HG03103 (cell line): Measurements from ENCODE around the gene GBF1.

Experiments used
- ATAC-seq: cut with Tn5 transposase; IDR thresholded peaks from one replicate; pipeline ENCODE4 v1.9.1; 2021; ENCODE audit warnings: low read depth; ENCODE audit not compliant: unreplicated experiment

Gene GBF1

GRCh38 chr10:102416695-102417094, 171.4 kb downstream of the GBF1 start:
- no peak for ATAC-seq

- no peak for ATAC-seq
These were observed 173.4 kb downstream of the GBF1 start, which contains the start of gene PSD for GRCh38 chr10:102418622-102419268. Gene PSD, minus strand, starts transcription at chr10:102418785. Its CDS starts 1,747 bp downstream, at chr10:102417038.

- ATAC-seq: no peak
These were observed 174.2 kb downstream of the GBF1 start for GRCh38 chr10:102419269-102420180.

- no peak for ATAC-seq
These were observed 174.9 kb downstream of the GBF1 start for GRCh38 chr10:102420181-102420713.

- ATAC-seq: peak; percentile 53
These were observed 175.6 kb downstream of the GBF1 start, which contains the start of gene FBXL15 for GRCh38 chr10:102420714-102421506. Gene FBXL15, plus strand, starts transcription at chr10:102420836. Its CDS starts 294 bp downstream, at chr10:102421130.

GRCh38 chr10:102421507-102421756, 176.1 kb downstream of the GBF1 start:
- ATAC-seq: no peak

GRCh38 chr10:102421757-102422512, 176.6 kb downstream of the GBF1 start:
- no peak for ATAC-seq

- ATAC-seq: no peak
These were observed 177.3 kb downstream of the GBF1 start for GRCh38 chr10:102422545-102423129.

- no peak for ATAC-seq
These were observed 178.1 kb downstream of the GBF1 start for GRCh38 chr10:102423372-102423968.

- no peak for ATAC-seq
These were observed 178.8 kb downstream of the GBF1 start for GRCh38 chr10:102424145-102424544.

GRCh38 chr10:102424916-102425315, 179.6 kb downstream of the GBF1 start:
- no peak for ATAC-seq

GRCh38 chr10:102425444-102425843, 180.1 kb downstream of the GBF1 start:
- no peak for ATAC-seq

- no peak for ATAC-seq
These were observed 181.5 kb downstream of the GBF1 start for GRCh38 chr10:102426803-102427287.

GRCh38 chr10:102429468-102429867, 184.1 kb downstream of the GBF1 start:
- ATAC-seq: no peak

- ATAC-seq: no peak
These were observed 186.3 kb downstream of the GBF1 start for GRCh38 chr10:102431452-102432124.
